HG03064 (cell line): ENCODE measurements around the gene MYO5A.

Experiments
- ATAC-seq: cut with Tn5 transposase; IDR thresholded peaks from one replicate; pipeline ENCODE4 v1.9.1; 2021; ENCODE audit warnings: low read depth; ENCODE audit not compliant: unreplicated experiment

MYO5A gene

GRCh38 chr15:52338058-52338457 lies 190.6 kb downstream of the MYO5A start:
- no peak for ATAC-seq

- no peak for ATAC-seq
Observed at GRCh38 chr15:52337198-52337853, 191.4 kb downstream of the MYO5A start.

GRCh38 chr15:52336529-52336928 lies 192.2 kb downstream of the MYO5A start:
- ATAC-seq = no peak

GRCh38 chr15:52334491-52335160 lies 194.1 kb downstream of the MYO5A start:
- no peak for ATAC-seq

- ATAC-seq = peak; percentile 93
Observed at GRCh38 chr15:52331490-52332240, 197.0 kb downstream of the MYO5A start.

GRCh38 chr15:52329987-52330386 lies 198.7 kb downstream of the MYO5A start:
- ATAC-seq = no peak

GRCh38 chr15:52329150-52329549 lies 199.5 kb downstream of the MYO5A start:
- no peak for ATAC-seq

- no peak for ATAC-seq
Observed at GRCh38 chr15:52328680-52329079, 200.0 kb downstream of the MYO5A start.

- no peak for ATAC-seq
Observed at GRCh38 chr15:52326756-52327155, 201.9 kb downstream of the MYO5A start.

GRCh38 chr15:52324109-52324508 lies 204.6 kb downstream of the MYO5A start:
- ATAC-seq = no peak

GRCh38 chr15:52318729-52319500 lies 209.8 kb downstream of the MYO5A start:
- no peak for ATAC-seq

- no peak for ATAC-seq
Observed at GRCh38 chr15:52317688-52318087, 211.0 kb downstream of the MYO5A start.

- ATAC-seq = no peak
Observed at GRCh38 chr15:52317022-52317421, 211.7 kb downstream of the MYO5A start.

- peak; percentile 90 for ATAC-seq
Observed at GRCh38 chr15:52309154-52309548, 219.5 kb downstream of the MYO5A start.

GRCh38 chr15:52308446-52309153 lies 220.1 kb downstream of the MYO5A start:
- ATAC-seq = peak; percentile 42

- no peak for ATAC-seq
Observed at GRCh38 chr15:52307847-52308246, 220.8 kb downstream of the MYO5A start.

GRCh38 chr15:52306270-52306669 lies 222.4 kb downstream of the MYO5A start:
- no peak for ATAC-seq

GRCh38 chr15:52303093-52303772 lies 225.4 kb downstream of the MYO5A start:
- ATAC-seq = no peak

- ATAC-seq = no peak
Observed at GRCh38 chr15:52301265-52301847, 227.3 kb downstream of the MYO5A start.
